OCI-M2 (cell line): ENCODE data around the gene ACCS.

ENCODE experiments used
- DNase-seq: peaks from one replicate; lab custom pipeline; 2025; ENCODE audit not compliant: unreplicated experiment; lab: John Stamatoyannopoulos, UW

The ACCS gene

GRCh38 chr11:44036811-44037657, 29.0 kb upstream of the ACCS start:
- DNase-seq = peak; percentile 8

DNA sequence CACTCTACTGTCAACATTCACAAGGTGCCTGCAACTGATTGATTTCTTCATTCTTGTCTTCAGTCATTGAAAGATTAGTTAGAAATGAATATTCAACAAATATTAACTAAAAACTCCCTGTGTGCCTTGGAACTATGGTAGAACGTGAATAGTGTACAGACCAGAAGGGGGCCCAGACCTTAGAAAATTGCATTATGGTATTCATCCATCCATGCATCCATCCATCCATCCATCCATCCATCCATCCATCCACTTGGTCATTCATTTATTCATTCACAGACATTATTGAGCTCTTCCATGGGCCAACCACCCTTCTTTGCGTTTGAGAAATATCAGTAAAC, 28.4 kb upstream of the ACCS start:
- DNase-seq = no peak

DNA sequence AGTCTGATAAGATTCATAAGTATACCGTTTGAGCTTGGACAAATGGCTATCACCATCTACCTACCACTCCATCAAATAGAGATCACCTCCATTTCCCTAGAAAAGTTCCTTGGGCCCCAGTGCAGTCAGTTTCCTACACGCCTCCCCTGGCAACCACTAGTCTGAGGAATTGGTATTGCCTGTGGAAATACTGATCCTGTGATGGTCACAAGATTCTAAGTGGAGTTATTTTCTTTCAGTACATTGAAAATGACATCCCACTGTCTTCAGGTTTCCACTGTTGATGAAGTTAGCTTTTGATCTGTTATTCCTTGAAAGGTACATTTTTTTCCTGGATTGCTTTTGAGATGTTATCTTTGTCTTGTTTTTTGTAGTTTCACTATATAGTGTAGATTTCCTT, 22.9 kb upstream of the ACCS start:
- DNase-seq = no peak

- no peak for DNase-seq
Observed at GRCh38 chr11:44046182-44046581, 19.9 kb upstream of the ACCS start.

DNA sequence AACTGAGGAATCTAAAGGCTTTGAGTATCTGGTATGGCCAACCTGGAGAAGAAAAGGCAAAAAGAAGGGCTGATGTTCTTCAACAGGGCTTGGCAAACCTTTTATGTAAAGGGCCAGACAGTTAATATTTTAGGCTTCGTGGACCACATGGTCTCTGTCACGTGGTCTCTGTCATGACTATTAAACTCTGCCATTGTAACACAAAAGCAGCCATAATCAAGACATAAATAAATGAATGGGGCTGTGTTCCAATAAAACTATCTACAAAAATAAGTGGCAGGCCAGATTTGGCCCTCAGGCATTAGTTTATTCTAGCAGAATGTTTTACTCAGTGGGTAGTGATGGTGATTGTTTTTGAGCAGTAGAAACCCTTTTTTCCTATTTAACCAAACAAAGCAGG, 18.8 kb upstream of the ACCS start:
- no peak for DNase-seq

DNA sequence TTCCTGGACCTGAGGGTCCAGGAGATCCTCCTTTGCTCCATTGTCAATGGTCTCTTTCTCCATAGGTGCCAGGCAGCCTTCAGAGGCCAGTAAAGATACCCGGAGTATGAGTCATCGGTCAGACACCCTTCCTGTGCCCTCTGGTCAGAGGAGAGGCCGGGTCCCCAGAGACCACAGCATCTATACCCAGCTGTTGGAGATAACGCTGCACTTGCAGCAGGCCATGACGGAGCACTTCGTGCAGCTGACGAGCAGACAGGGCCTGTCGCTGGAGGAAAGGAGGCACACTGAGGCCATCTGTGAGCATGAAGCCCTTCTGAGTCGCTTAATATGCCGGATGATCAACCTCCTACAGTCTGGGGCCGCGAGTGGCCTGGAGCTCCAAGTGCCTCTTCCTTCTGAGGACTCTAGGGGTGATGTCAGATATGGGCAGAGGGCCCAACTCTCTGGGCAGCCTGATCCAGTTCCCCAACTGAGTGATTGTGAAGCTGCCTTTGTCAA, 18.1 kb upstream of the ACCS start, which contains the start of gene ACCSL:
ACCSL (plus strand) TSS at position 51 of the 501 bp plus-strand sequence; CDS start at position 107, 56 bp downstream.
- DNase-seq = no peak

DNA sequence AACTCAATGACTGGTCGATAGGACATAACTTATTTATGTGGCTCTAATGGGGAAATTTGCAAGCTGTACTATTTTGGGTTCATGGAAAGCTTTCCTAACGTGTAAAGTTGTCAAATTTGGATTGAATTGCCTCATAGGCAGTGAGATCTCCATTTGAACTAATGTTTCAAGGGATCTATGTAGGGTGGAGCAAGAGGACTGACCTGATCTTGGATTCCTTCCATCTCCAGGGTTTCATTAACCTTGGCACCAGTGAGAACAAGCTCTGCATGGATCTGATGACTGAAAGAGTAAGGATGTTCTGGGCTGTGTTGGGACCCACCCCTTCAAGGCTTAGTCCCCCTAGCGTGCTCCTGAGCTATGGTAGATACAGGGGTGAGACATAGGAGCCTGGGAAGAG, 16.2 kb upstream of the ACCS start:
- DNase-seq = no peak

GRCh38 chr11:44051171-44051570, 14.9 kb upstream of the ACCS start:
- DNase-seq = no peak

DNA sequence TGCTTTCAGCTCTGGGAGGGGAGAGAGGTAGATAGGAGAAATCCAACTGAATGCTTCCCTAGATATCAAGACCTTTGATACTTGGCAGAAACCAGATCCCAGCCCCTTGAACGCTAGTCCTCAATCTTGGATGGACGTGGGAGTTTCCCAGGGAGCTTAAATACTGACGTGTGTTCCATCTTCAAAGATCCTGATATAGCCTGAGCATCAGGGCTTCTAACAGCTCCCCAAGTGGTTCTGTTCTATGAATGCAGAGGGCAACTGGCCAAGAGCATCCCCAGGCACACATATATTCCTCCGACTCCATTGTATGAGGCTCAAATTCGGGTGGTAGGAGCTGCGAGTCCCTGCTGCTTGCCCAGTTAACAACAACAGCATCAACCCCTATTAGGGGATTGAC, 8.7 kb upstream of the ACCS start:
- DNase-seq = no peak

- no peak for DNase-seq
Observed at GRCh38 chr11:44058275-44058674, 7.8 kb upstream of the ACCS start.

- DNase-seq = no peak
Observed at GRCh38 chr11:44065161-44065661, 859 bp upstream of the ACCS start.

GRCh38 chr11:44066732-44067141, 667 bp downstream of the ACCS start:
- no peak for DNase-seq

DNA sequence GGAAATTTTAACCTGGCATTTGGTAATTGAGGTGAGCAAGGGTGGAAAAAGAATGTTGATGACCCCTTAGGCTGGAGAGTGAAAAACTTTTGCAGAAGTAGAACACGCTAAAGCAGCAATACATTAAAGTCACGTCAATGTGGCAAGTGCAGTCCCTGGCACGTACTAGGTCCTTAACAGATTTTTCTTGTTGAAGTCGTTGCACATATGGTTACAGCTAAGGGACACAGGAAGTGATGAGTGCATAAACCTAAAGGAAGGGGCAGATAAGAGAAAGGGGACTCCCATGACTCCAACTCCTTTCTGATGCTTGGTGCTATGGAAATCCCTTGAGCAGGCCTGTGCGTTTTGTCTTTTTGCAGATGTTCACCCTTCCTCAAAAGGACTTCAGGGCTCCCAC, 1.2 kb downstream of the ACCS start:
- no peak for DNase-seq

DNA sequence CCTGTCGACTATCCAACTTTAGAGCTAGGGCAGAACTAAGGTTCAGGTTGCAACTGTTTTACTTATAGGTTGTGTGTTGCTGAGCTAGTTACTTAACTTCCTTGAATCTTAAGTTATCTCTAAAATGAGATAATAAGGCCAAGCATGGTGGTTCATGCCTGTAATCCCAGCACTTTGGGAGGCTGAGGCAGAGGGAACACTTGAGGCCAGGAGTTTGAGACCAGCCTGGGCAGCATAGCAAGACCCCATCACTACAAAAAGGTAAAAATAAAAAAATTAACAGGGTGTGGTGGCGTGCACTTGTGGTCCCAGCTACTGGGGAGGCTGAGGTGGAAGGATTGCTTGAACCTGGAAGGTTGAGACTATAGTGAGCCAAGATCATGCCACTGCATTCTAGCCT, 2.1 kb downstream of the ACCS start:
- DNase-seq = no peak

DNA sequence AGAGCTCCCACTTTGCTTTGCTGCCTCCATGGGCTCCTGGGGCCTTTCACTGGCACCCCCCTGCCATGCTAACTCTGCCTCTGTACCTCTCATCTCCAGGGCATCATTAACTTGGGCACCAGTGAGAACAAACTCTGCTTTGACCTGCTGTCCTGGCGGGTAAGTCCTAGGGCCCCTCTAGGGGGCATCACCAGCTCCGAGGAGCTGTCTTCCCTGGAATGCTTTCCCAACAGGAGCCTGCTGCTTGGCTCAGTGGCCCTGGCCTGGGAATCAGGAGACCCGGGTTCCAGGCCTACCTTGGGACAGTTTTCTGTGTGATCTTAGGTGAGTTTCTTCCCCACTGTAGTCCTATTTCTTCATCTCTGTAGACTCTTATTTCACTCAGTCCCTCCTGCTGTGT, 5.1 kb downstream of the ACCS start:
- DNase-seq = no peak

- no peak for DNase-seq
Observed at GRCh38 chr11:44072757-44073658, 6.9 kb downstream of the ACCS start.

GRCh38 chr11:44078794-44079193, 12.7 kb downstream of the ACCS start:
- DNase-seq = no peak

- DNase-seq = no peak
Observed at GRCh38 chr11:44079376-44079775, 13.3 kb downstream of the ACCS start.

DNA sequence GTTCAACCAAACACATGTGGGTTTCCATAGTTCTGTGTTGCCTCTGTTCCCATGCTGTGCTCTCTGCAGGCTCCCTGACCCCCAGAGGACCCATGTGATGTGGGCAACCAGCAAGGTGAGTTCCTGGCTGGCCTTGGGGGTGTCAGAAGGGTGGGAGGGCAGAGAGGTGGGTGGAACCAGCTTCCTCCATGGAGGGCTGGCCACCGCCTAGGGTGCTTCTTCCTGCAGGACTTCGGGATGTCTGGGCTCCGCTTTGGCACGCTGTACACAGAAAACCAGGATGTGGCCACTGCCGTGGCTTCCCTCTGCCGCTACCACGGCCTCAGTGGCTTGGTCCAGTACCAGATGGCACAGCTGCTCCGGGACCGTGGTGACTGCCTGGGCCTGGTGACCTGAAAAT, 14.9 kb downstream of the ACCS start:
- no peak for DNase-seq

DNA sequence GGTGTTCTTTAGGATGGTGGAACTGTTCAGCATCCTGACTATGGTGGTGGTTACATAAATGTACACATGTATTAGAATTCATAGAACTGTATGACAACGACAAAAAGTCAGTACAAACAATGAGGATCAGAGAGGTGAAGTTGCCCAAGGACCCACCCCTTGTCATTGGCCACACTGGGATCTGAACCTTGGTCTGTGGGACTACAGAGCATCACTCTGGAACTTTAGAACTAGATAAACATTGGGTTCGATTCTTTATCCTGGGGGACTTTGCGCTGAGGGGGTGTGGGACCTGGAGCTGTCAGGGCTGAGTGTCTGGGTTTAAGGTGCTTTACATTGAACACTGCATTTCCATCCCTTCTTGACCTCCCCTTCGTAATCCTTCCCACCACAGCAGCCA, 16.6 kb downstream of the ACCS start:
- DNase-seq = no peak

GRCh38 chr11:44083433-44083832, 17.4 kb downstream of the ACCS start:
- DNase-seq = no peak

DNA sequence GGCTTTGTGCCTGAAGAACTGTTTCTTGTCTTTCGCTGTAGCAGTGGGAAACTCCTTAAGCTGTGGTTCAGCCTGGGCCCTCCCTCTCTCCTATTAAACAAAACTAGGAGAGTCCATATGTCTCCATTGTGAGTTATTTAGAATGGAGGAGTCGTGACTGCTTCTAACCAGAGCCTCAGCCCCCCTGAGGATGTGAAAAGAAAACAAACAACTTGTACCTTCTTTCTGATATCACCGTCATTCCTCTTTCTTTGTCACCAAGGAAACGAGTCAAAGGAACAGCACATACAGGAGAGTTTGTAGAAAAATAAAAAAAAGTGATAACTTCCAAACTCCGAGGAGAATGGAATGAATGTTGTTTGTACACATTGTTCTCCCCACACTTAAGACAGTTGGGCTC, 17.8 kb downstream of the ACCS start:
- DNase-seq = no peak
